Hematopoietic multipotent progenitor cell treated with erythropoietin and hydrocortisone succinate and interleukin-3 and kit ligand, for 17 days (in vitro differentiated cells): ENCODE measurements around the gene THADA.
A peak's percentile ranks its signal among the peaks of the same experiment; 100 is the strongest.
"Not testable (repeated sequence)": the region's sequence is repeated elsewhere in the genome, so short reads cannot be mapped to it uniquely, and the experiment has no call there.

Experiments used
- DNase-seq: peaks from one replicate; pipeline ENCODE4 v3.0.0-alpha.2; 2015; ENCODE audit warnings: low spot score

The THADA gene

DNA sequence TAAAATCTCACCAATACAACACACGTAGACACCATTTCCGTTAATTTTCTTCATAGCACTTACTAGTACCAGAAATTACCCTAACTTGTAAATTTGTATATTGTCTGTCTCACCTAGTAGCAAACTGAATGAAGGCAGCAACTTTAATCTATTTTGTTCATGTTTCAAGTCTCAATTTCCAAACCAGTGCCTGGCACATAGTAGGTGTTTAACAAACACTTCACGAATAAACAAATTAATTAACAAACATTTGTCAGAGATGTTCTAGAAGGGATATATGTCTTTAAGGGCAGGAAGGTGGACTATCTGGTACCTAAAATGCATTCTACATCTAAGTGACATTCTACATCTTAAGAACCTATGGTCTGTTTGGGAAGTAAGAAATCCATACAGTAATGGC, 963 bp downstream of the THADA start:
- DNase-seq = no peak

DNA sequence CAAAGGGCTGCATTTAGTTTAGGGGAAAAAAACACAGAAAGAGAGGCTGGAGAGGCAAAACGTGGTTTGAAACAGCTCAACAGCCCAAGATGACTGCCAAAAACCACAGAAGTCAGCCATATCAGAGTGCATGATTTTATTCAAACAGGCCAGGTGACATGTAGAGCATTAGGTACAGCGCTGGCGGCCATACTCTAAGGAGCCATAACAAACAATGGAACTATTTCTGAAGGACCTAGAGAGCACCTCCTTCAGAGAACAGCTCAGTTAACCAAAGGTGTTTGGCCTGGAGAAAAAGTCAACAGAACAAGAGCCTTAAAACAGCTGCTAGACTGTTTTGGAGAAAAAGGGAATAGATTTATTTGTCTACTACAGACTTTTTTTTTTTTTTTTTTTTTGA, 2.6 kb downstream of the THADA start:
- DNase-seq = no peak

DNA sequence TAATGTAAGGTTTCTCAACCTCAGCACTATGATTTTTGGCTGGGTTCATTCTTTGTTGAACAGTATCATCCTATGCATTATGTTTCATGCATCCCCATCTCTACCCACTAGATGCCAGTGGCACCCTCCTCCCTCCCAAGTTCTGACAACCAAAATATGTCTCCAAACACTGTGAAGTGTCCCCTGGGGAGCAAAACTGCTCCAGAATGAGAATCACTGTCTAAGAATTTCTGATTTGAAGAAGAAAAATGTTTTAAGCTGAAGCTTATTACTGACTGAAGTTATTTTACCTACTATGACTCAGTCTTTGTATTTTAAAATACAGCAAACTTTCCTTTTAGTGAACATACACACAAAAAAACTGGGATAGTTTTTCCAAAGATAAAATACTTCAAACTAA, 3.4 kb downstream of the THADA start:
- no peak for DNase-seq

DNA sequence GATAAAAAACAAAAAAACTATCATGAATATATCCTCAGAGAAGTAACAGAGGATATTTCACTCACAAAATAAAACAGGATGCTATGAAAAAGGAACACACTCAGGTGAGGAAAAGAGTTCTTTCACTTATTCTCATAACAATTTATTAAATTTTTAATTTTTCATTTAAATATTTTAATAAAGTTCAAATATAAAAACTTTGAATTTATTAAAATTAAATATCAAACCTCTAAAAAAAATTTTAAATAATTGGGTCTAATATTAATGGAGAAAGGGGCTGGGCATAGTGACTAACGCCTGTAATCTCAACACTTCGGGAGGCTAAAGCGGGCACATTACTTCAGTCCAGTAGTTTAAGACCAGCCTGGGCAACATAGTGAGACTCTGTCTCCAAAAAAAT, 10.1 kb downstream of the THADA start:
- no peak for DNase-seq

DNA sequence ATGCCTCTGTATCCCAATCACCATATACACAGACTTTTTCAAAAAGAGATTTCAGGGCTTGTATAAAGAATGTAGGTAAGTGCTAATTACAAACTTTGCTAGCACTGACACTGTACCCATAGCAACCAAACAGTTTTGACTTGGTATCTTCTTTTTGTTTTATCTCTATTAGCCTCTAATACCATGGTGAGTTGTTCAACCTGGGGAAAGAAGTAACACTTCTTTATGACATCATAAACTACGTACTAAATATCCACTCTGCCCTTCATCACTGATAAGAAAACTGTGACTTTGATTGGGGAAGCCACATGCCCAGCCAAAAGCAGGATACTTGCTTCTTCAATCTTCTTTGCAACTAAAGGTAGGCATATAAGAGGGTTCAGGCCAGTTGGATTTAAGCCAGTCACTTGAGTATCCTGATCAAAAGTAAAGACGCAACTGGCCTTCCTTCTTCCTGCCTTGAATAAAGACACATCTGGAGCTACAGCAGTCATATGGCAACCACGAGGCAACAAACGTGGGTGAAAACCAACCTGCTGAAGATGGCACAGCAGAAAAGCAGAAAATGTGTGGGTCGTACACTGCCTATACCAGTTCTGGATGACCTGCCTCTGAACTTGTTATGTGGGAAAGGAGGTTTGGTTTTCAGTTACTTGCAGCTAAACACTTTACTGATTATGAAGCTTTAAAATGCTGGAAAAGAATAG, 16.4 kb downstream of the THADA start:
- no peak for DNase-seq

DNA sequence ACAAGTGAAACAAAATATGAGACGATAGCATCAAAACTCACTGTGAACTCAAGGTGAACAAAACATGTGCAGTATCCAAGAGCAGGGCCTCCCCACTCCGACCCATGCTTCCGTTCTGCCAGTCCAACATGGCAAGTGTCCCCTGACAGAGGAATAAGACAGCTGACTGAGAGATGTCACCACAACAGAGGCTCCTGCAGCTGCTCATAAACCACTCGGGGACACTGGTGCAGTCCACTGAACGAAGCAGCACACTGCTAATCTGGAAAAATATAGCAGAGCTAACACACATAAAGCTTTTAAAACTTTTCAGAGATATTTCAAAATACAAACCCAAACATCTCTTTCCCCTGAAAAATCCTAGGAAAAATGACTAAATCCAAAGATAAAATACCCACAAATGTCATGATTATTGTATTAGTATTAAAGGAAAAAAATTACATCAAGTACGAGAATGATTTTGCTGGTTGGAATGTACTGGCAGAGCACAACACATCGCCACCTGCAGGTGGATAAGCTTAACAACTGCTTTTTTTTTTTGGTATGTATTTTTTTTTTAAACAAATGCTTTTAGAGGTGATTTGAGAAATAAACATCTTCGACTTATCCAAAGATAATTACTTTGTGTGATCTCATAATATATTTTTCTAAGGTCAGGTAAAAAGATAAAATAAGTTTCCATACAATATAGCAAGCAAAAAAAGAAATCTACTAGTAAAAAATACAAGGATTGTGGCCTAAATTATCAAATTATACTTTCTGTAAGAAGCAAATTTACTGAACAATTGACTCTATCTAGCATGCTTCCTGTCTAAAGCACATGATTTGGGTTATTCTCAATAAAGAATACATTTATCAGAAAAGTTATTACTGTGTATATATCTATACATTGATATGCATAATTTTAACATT, 18.6 kb downstream of the THADA start:
- DNase-seq = peak; percentile 66

DNA sequence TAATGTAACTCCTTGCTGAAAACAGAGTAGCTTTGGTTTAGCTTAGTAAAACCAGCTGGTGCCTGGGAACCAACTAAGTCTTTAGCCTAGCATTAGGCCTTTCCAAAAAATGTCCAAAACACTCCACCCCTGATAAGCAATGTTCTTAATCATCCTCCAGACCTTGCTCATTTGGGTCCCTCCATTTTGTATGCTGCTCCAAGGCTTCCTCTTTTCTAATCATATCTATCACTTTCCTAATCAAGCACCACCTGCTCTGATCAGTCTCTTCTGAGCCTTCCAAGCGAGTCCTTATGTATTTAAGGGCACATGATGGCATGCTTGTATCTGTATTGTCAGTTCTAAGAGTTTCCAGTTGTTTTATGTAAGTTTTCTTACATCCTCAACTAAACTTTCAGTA, 23.6 kb downstream of the THADA start:
- DNase-seq = peak; percentile 45

DNA sequence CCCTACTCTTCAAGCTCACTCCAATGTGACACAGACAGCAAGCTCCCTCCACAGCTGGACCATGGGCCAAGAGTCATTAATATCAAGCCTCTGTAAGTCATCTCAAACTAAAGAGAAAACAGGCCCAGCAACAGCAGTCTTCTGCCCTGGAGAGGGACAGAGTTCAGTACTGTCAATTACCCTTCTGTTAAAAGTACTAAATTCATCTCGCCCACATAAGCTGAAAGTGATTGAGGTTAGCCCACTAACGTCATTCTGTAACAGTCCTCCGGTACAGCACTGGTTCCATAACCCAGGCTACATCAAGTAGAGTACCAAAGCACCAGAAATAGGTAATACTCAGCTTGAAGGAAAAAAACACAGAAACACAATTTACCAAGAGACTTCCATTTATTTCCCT, 25.9 kb downstream of the THADA start:
- no peak for DNase-seq

DNA sequence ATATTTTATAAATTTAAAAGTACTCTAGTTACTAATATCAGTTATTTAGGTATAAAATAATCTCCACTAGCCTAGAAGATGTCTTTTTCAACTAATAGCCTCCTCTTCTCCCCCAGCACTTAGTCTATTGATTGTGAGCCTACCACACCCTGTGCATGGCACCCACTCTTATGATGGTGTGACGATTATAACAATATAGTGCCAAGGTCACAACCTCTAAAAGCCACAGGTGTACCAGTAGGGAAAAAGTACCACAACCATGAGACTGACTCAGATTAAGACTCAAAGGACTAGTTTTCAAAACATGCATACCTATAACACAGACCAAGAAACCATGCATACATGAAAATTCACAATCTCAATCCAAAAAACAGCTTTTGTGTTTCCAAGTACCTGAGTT, 27.6 kb downstream of the THADA start:
- DNase-seq = no peak

DNA sequence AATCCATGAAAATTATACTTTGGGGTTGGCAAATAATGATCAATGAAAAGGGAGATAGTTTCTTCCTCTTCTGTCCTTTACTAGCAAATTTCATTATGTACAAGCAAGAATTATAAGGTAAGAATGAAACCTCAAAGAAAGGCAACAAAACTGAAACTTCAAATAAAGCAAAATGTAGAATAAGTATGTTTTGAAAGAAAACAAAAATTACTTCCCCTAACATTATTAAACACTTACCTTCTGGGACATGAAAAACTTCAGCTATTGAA, 29.4 kb downstream of the THADA start:
- no peak for DNase-seq

DNA sequence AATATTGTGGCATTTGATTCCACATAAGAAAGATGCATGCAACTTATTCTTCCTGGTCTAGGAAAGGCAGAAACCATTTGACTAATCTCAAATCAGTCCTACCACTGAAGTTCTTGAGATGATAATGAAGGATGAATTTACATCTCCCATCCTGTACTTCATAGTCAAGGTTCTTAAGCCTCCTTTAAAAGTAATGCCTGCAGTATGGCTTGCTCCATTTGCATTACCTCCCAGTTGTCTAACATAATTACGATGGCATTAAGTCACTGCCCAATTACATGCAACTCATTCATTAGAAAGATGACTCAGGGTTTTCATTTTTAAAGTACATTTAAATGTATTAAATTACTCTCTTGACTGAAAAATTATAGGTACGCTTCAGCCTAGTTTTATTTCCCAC, 32.2 kb downstream of the THADA start:
- no peak for DNase-seq

DNA sequence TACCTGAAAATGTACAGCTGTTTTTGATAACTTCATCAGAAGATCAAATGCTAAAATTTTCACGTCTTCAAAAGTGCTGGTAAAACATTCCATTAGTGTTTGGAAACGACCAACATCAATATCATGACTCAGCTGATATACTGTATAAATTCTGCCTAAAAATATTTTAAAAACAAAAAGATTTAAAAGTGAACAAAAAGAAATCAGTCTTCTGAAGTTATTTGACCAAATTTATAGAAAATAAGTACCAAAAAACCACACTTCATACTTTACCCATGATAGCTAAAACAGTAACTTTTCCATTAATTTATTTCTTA, 35.6 kb downstream of the THADA start:
- no peak for DNase-seq

DNA sequence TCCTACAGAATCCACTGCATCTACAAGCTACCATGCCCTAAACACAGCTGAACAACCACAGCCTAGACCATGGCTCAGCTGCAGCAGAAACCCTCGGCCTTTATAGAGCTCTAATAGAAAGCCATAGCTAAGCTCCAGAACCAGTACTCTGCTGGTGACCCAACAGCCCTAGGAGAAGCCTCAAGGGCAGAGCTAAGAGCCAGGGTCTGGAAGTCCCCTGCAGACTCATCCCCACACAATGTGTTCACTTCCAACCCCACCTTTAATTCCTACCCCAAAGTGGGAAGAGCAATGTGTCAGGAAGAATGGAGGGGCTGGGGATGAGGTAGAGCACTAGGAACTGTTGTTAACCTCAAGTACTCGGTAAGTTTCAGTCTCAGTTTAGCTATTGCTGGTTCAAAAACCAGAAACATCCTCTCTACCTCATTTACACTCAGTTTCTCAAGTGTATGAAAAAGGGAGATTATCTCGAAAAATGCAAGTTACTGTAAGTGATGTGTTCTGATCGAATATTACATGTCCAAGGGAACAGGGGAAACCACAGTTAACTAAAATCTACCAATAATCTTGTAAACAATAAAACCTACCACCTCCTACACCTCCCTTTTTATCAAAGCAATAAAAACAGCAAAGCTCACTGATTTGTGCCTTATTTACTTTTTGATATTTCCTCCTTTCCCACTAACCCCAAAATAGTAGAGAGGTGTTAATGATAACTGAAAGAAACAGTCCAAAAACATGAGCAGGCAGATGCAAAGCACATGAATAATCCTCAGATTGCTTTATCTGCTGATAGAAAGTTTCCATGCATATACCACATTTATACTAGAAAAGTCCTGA, 36.2 kb downstream of the THADA start:
- no peak for DNase-seq

DNA sequence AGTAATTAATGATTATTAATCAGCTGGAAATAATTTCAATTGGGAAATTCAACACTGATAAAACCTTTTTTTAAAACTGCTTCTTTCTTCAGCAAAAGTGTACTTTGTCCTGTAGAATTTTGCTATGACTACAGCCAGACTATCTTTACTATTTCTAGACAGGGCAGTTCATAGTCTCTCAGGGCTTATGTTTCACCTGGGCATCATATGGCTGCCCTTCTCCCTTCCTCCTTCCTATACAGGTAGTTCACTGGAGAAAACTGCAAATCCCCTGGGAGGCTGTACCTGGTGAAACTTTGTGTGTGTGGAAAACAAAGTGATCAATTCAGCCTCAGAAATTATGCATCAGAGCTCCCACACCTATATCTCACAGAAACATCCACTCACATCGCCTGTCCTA, 38.6 kb downstream of the THADA start:
- no peak for DNase-seq

DNA sequence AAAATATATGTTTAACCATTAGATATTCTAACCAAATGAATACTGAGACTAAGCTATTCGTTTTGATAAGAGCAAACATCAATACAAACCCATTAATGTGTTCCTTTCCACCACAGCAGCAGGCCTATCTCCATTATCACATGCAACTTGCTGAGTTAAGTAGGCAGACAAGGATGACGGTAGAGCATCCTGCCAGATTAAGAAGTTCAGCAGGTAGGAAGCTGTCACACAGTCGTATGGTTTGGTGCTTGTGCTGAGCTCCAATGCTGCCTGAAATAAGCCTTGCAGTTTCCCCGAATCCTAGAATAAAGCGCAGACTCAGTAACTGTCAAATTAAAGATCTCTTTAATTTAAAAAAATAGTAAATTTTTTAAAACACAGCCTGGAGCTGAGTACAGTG, 39.6 kb downstream of the THADA start:
- no peak for DNase-seq

DNA sequence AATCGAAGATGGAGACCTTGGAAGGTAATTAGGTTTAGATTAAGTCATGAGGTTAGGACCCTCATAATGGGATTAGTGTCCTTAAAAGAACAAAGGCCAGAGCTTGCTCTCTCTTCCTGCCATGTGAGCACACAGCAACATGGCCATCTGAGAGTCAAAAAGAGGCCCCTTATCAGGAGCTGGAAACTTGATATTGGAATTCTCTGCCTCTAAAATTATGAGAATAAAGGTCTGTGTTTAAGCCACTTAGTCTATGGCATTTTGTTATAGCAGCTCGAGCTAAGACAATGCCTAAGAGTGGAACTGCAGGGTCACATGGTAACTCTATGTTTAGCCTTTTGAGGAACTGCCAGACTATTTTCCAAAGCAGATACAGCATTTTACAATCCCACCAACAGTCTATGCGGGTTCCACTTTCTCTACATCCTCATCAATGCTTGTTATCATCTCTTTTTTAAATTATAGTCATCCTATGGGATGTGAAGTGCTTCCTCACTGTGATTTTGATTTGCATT, 42.4 kb downstream of the THADA start:
- DNase-seq = no peak

DNA sequence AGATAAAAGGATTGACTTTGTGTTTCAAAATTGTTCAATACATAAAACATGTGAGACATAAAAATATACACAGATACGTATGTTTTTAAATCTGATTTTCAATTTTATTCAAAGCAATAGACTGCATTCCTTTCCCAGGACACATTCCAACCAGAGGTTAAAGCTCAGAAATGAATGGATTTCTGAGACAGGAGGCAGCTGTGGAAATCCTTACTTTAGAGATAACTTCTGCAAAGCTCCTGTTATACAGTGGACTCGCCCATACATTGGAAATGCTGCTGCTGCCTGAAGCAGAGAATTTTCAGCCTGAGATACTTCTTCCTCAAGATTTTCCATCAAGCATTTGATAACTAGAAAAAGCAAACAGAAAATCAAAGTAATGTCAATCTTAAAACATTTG, 43.8 kb downstream of the THADA start:
- no peak for DNase-seq

DNA sequence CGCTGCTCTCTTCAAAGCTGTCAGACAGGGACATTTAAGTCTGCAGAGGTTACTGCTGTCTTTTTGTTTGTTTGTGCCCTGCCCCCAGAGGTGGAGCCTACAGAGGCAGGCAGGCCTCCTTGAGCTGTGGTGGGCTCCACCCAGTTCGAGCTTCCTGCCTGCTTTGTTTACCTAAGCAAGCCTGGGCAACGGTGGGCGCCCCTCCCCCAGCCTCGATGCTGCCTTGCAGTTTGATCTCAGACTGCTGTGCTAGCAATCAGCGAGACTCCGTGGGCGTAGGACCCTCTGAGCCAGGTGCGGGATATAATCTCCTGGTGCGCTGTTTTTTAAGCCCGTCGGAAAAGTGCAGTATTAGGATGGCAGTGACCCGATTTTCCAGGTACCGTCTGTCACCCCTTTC, 47.5 kb downstream of the THADA start:
- DNase-seq = not testable (repeated sequence)

DNA sequence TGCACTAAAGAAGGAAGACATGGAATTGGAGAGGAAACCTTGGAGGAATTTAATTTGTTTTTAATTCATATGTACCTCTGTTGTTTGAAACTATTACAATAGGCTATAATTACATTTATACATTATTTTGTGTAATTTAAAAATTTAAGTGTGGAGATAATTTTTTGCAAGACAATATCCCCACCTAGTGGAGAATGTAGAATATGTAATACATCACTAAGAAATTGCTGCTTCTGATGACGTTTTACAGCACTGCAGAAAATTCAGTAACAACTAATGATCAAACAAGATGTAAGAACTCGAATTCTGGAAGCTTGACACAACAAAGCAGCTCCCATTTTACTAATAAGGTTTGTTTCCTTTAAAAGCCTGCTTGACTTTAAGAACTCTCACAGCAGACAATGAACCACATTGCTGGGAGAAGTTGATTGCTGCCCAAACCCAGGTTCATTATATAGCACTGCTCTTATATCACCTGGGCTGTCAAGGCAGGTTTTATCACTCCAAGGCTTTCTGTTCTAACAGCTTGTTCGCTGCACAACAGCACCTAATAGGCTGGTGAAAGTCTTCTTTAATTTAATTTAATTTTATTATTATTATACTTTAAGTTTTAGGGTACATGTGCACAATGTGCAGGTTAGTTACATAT, 53.4 kb downstream of the THADA start:
- DNase-seq = peak; percentile 61

DNA sequence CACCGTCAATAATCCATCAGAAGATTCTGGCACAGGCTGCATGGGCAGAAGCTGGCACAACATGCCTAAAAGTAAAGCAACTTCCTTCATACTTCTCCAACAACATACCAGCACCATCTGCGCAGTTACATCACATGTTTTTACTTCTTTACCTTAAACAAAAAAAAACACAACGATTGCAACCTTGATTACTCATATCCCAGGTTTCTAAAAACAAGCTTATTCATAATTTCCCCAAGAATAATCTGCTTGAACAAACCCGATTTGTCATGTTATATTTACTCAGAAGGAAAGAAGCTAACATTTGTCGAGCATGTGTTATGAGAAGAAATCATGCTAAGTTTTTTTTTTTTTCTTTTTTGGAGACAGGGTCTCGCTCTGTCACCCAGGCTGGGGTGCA, 54.7 kb downstream of the THADA start:
- no peak for DNase-seq

DNA sequence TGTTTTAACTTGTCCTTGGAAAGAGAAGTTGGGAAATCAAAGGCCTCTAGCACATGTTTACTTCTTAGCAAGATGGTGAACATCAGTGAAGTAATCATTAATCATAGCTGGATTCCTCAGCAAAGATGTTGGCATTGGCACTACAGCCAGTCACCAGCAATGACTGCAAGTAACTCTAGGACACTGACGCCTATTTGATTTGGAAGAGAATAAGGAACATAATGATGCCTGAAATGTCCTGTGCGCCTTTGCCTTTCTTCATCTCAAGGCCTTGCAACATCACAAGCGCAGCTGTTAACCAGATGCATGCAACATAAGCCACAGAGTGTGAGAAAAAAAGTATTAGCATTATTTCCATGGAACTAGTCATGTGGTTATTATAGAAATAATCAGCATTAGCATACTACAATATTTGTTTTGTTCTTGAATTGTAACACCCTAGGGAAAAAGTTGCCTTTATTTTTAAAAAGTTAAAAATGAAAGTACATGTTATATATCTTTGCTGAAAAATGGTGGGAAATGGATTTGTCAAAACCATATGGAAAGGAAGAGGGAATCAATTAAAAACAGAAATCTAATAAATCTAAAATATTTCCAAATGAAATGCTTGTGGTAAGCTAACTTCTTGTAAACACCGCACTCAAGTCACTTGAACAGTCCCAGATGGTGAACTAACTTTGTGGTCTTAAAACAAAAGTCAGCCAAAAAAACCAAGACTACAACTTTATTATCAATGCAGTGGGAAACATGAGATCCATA, 55.6 kb downstream of the THADA start:
- no peak for DNase-seq

DNA sequence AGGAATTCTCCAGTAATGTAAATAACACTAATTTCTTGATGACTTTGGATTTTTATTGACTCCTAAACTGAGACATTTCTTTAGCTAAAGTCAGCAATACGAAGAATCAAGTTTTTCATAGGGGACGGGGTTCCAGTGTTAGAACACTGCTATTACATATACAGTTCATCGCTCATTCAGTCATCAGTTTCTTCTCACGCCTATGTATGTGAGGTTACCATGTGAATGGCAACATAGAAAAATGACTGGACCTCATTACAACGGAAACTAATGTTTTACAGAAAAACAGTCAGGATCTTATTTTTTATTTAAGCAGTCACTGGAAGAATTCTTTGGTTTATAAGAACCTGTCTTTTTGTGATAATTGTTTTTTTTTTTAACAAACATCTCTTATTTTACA, 56.4 kb downstream of the THADA start:
- no peak for DNase-seq
